Kidney epithelial cell (primary cell): ENCODE results near the gene LMNB1. TPM values are rescaled to one million over a fixed set of nuclear protein-coding genes. Genes with fewer than 3 reads are reported as not detected.

Experiments
- DNase-seq: peaks from one replicate; pipeline ENCODE4 v3.0.0-alpha.2; 2010; ENCODE audit warnings: low read depth
- H3K27me3 ChIP-seq: 2 replicates; pipeline ENCODE4 v1.6.0; 2011; ENCODE audit warnings: low read length; ENCODE audit not compliant: control insufficient read depth, insufficient read depth
- H3K36me3 ChIP-seq: 2 replicates; pipeline ENCODE4 v1.5.1; 2011; ENCODE audit warnings: low read length; ENCODE audit not compliant: control insufficient read depth, insufficient read depth
- H3K4me3 ChIP-seq: 2 replicates; pipeline ENCODE4 v1.5.1; 2011; ENCODE audit warnings: low read depth, mild to moderate bottlenecking, control low read depth, low read length
- total RNA-seq: library from RNA; depleted of rRNA; stranded (reverse); fragments of >200 nt; gene quantifications from 2 replicates; pipeline ENCODE4 v1.2.3, GENCODE V29; 2015
- TF ChIP-seq, protein P1 (sequence below): IDR thresholded peaks from 2 replicates; pipeline ENCODE4 v1.5.1; 2011; ENCODE audit warnings: mild to moderate bottlenecking, moderate library complexity, low read length, control low read depth, inconsistent platforms; ENCODE audit not compliant: insufficient read depth, poor library complexity, severe bottlenecking

The LMNB1 gene
- total RNA-seq, 1 donor from 2014 or later, result 39.1 TPM

DNA sequence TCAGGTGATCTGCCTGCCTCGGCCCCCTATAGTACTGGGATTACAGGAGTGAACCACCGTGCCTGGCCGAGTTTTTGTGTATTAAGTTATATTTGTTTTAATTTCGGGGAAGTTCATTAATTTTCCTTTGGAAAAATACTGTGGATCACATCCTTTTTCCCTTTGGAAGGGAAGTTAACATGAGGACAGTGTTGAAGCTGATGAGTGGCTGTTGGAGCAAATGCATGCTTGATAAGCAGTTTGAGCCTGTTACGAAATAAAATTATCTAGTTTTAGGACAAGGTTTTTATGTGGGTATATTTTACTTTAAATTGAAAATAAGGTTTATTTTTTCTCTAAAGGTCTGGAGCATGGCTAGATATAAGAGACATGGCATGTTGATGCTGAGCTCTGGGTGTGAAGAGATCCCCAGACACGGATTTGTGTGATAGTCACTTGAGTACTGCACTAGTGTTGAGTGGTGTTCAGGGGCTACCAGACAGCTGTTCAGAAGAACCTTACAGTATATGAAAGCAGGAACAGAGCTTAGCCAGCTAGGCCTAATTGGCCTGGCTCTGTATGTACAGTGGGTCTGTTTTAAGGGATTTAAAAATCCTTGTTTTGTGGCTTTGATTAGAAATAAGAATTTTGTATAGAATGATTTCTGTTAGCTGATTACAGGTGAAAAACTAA lies 17.4 kb downstream of the LMNB1 start:
- no peak overlapping the region for H3K4me3 ChIP-seq
- no peak for DNase-seq
- H3K27me3 ChIP-seq, result no peaks in the 10 kb centered on the region
- no peaks in the 10 kb centered on the region for H3K36me3 ChIP-seq
- TF ChIP-seq, protein P1, sequence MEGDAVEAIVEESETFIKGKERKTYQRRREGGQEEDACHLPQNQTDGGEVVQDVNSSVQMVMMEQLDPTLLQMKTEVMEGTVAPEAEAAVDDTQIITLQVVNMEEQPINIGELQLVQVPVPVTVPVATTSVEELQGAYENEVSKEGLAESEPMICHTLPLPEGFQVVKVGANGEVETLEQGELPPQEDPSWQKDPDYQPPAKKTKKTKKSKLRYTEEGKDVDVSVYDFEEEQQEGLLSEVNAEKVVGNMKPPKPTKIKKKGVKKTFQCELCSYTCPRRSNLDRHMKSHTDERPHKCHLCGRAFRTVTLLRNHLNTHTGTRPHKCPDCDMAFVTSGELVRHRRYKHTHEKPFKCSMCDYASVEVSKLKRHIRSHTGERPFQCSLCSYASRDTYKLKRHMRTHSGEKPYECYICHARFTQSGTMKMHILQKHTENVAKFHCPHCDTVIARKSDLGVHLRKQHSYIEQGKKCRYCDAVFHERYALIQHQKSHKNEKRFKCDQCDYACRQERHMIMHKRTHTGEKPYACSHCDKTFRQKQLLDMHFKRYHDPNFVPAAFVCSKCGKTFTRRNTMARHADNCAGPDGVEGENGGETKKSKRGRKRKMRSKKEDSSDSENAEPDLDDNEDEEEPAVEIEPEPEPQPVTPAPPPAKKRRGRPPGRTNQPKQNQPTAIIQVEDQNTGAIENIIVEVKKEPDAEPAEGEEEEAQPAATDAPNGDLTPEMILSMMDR, result no peak

DNA sequence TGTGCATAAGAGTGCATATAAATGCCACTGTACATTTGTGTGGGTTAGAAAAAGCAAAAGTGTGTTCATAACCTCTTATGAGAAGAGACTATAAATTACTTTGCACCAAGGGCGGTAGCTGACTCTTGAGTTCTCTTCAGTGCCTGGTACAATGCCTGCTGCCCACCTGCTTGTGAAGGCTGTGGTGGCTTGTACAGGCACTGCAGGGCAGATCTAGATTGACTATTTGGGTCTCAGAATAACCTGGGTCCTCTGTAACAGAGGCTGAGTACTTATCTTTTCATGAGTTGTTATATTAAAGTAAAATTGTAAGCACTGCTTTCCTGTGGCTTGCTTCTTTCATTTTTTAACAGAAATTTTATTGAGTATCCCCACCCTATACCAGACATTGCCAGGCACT lies 22.8 kb downstream of the LMNB1 start:
- TF ChIP-seq, protein P1, result no peak
- no peak for DNase-seq
- no peaks in the 10 kb centered on the region for H3K36me3 ChIP-seq
- no peak overlapping the region for H3K4me3 ChIP-seq
- H3K27me3 ChIP-seq, result no peaks in the 10 kb centered on the region

DNA sequence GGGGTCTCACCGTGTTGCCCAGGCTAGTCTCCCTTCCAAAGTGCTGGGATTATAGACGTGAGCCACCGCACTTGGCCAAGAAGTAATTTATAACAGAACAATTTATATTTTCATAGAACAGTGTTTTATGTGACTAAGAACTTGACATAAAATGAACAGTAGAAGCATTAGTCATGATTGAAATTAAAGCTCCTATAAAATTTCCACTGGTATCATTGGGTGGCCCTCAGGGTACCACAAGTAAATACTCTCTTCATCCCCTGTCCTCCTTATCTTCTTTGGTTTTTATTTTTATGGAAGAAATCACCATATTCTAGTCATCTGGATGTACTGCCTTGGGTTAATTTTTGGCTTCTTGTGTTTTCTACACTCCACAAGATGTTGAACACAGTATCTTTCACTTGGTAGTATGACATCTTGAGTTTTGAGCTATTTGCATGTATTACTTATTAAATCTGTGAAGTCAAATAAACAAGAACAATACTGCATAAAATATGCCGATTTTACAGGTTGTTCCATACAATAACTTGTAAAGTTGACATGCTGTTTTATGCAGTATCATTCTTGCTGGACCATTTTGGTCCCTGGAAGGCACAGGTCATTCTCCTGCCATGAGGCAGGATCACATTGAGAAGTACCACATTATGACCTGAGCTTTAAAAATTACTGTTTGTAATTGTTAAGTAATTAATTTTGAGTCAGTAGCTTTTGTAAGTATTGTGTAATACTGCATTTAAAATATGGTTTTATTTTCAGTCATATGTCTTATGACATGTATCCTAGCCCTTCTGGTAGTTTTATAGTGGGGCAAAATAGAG lies 24.4 kb downstream of the LMNB1 start:
- Histone ChIP-seq H3K36me3 (no peaks in the 10 kb centered on the region), H3K27me3 (no peaks in the 10 kb centered on the region), H3K4me3 (no peak overlapping the region)
- TF ChIP-seq, protein P1, result no peak
- DNase-seq, result no peak

DNA sequence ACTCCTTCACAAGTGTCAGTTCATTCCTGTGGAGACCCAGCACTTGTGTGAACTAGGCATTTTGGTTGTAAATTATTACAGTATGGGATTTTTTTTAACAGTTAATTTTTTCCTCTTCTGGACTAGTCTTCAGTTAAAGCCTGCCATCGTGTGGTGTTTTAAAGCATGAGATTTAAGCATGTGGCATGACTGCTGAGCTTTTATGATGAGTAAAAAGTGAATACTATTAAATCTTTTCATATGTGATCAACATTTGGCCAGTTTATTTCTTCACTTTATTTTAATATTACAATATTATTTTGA lies 25.0 kb downstream of the LMNB1 start:
- H3K27me3 ChIP-seq, result no peaks in the 10 kb centered on the region
- no peaks in the 10 kb centered on the region for H3K36me3 ChIP-seq
- no peak overlapping the region for H3K4me3 ChIP-seq
- DNase-seq, result no peak
- TF ChIP-seq, protein P1, result peak; percentile 31

DNA sequence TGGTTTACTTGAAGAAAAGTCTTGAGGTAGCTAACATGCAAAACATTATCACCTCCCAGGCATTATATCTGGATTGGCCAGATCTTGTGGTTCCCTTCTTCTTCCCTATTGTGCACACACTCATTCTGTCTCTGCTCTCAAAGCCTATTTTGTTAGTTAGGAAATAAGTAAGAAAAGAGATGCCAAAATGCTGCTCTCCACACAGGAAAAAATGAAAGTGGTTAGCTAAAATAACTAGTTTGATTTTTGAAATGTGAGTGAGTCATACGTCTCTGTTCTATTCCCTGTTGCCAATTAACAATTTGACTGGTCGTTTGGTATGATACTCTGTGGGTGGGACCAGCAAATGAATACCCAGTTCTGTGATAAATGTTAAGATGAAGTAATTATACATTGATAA lies 28.1 kb downstream of the LMNB1 start:
- no peak for DNase-seq
- TF ChIP-seq, protein P1, result no peak
- H3K4me3 ChIP-seq, result no peak overlapping the region

More for the DNA sequence above, 28.1 kb downstream of the LMNB1 start:
- Histone ChIP-seq H3K27me3 (no peaks in the 10 kb centered on the region), H3K36me3 (no peaks in the 10 kb centered on the region)
